Cardiac fibroblast (primary cell): ENCODE data around the gene FEV.

ENCODE experiments used
- DNase-seq, 2 donors: peaks; one replicate each; pipeline versions ENCODE4 v3.0.0 to v3.0.0-alpha.2; 2010; ENCODE audit warnings: low read depth in 2 of 2
- H3K4me3 ChIP-seq, 2 donors: replicated peaks in 1 of 2; 1 replicate in 1 of 2; 2 replicates in 1 of 2; pipeline ENCODE4 v1.5.1; 2011; ENCODE audit warnings: low read depth in 2 of 2, low read length in 2 of 2, mild to moderate bottlenecking in 2 of 2, moderate library complexity in 1 of 2
- CTCF ChIP-seq: IDR thresholded peaks from one replicate; pipeline ENCODE4 v1.5.1; 2011; ENCODE audit warnings: low read depth, mild to moderate bottlenecking, low read length, inconsistent platforms

The FEV gene

GRCh38 chr2:219003267-219003634, 18.3 kb upstream of the FEV start:
- DNase-seq = no peak
- H3K4me3 ChIP-seq = no peak overlapping the region
- no peak for TF ChIP-seq CTCF

GRCh38 chr2:219002395-219003266, 17.6 kb upstream of the FEV start:
- peak; percentile 19 to 28 for DNase-seq
- peak; percentile 23 for TF ChIP-seq CTCF
- no peak overlapping the region for H3K4me3 ChIP-seq

- no peak for DNase-seq
- H3K4me3 ChIP-seq = no peak overlapping the region
- TF ChIP-seq CTCF = no peak
These were observed 16.8 kb upstream of the FEV start for GRCh38 chr2:219001577-219002394.

- DNase-seq = no peak
- TF ChIP-seq CTCF = no peak
- H3K4me3 ChIP-seq = no peak overlapping the region
These were observed 16.2 kb upstream of the FEV start for GRCh38 chr2:219001100-219001576.

GRCh38 chr2:219000569-219000960, 15.6 kb upstream of the FEV start:
- DNase-seq = no peak
- no peak overlapping the region for H3K4me3 ChIP-seq
- no peak for TF ChIP-seq CTCF

- no peak for DNase-seq
- no peak for TF ChIP-seq CTCF
- H3K4me3 ChIP-seq = no peak overlapping the region
These were observed 15.0 kb upstream of the FEV start for GRCh38 chr2:218999881-219000568.
